IPS-20b (cell line): Measurements from ENCODE around the gene ACSL1.

ENCODE experiments used
- H3K27ac ChIP-seq: one replicate; pipeline ENCODE4 v1.5.1; 2013; ENCODE audit warnings: low read length
- H3K27me3 ChIP-seq: 2 replicates; pipeline ENCODE4 v1.6.1; 2013; ENCODE audit warnings: mild to moderate bottlenecking, low read length, inconsistent platforms; ENCODE audit not compliant: insufficient read depth
- H3K36me3 ChIP-seq: 2 replicates; pipeline ENCODE4 v1.6.1; 2013; ENCODE audit warnings: low read depth, mild to moderate bottlenecking, inconsistent platforms, low read length, moderate library complexity; ENCODE audit not compliant: insufficient read depth
- H3K4me1 ChIP-seq: 2 replicates; pipeline ENCODE4 v1.6.1; 2013; ENCODE audit warnings: mild to moderate bottlenecking, control low read depth, inconsistent platforms, low read length, moderate library complexity; ENCODE audit not compliant: insufficient read depth
- H3K4me3 ChIP-seq: 2 replicates; pipeline ENCODE4 v1.5.1; 2013; ENCODE audit warnings: mild to moderate bottlenecking, low read length, inconsistent platforms
- H3K9ac ChIP-seq: 2 replicates; pipeline ENCODE4 v1.6.1; 2013; ENCODE audit warnings: low read depth, mild to moderate bottlenecking, inconsistent platforms, low read length, moderate library complexity
- H3K9me3 ChIP-seq: 2 replicates; pipeline ENCODE4 v1.6.1; 2013; ENCODE audit warnings: mild to moderate bottlenecking, low read depth, low read length, inconsistent platforms; ENCODE audit not compliant: insufficient read depth

Gene ACSL1

GRCh38 chr4:184838249-184839074 lies 12.7 kb upstream of the ACSL1 start:
- no peaks in the 10 kb centered on the region for H3K4me1 ChIP-seq
- no peak overlapping the region for H3K9ac ChIP-seq
- no peak overlapping the region for H3K27ac ChIP-seq
- H3K9me3 ChIP-seq: no peaks in the 10 kb centered on the region
- no peaks in the 10 kb centered on the region; the same call in 1 of the 2 replicates for H3K27me3 ChIP-seq
- H3K36me3 ChIP-seq: no peaks in the 10 kb centered on the region
- no peak overlapping the region for H3K4me3 ChIP-seq

GRCh38 chr4:184836613-184837012 lies 10.8 kb upstream of the ACSL1 start:
- Histone ChIP-seq H3K36me3 (no peaks in the 10 kb centered on the region), H3K9me3 (no peaks in the 10 kb centered on the region), H3K4me1 (no peaks in the 10 kb centered on the region), H3K27me3 (no peaks in the 10 kb centered on the region; the same call in 1 of the 2 replicates), H3K9ac (no peak overlapping the region), H3K27ac (no peak overlapping the region), H3K4me3 (no peak overlapping the region)

- Histone ChIP-seq H3K4me3 (no peak overlapping the region), H3K9me3 (no peaks in the 10 kb centered on the region), H3K4me1 (no peaks in the 10 kb centered on the region), H3K36me3 (no peaks in the 10 kb centered on the region), H3K27me3 (peaks cover 5% of the 10 kb centered on the region), H3K27ac (no peak overlapping the region), H3K9ac (no peak overlapping the region)
Measured at GRCh38 chr4:184833046-184833838, 7.5 kb upstream of the ACSL1 start.

GRCh38 chr4:184831153-184831552 lies 5.4 kb upstream of the ACSL1 start:
- Histone ChIP-seq H3K9me3 (no peaks in the 10 kb centered on the region), H3K4me1 (no peaks in the 10 kb centered on the region), H3K27ac (no peak overlapping the region), H3K4me3 (no peak overlapping the region), H3K27me3 (peaks cover 26% of the 10 kb centered on the region), H3K36me3 (no peaks in the 10 kb centered on the region), H3K9ac (no peak overlapping the region)

- Histone ChIP-seq H3K27ac (no peak overlapping the region), H3K27me3 (peaks cover 64% of the 10 kb centered on the region), H3K4me1 (no peaks in the 10 kb centered on the region), H3K36me3 (no peaks in the 10 kb centered on the region), H3K4me3 (peak overlapping the region; percentile 71; the same call in 1 of the 2 replicates), H3K9ac (no peak overlapping the region), H3K9me3 (no peaks in the 10 kb centered on the region)
Measured at GRCh38 chr4:184826691-184827270, 1.0 kb upstream of the ACSL1 start.

- peaks cover 64% of the 10 kb centered on the region for H3K27me3 ChIP-seq
- no peak overlapping the region for H3K27ac ChIP-seq
- peak overlapping the region; percentile 62 for H3K4me3 ChIP-seq
- H3K9ac ChIP-seq: no peak overlapping the region
- no peaks in the 10 kb centered on the region for H3K36me3 ChIP-seq
- no peaks in the 10 kb centered on the region for H3K9me3 ChIP-seq
- no peaks in the 10 kb centered on the region for H3K4me1 ChIP-seq
Measured at GRCh38 chr4:184825141-184825895, 450 bp downstream of the ACSL1 start.

GRCh38 chr4:184824776-184825084 lies 1.0 kb downstream of the ACSL1 start:
- no peaks in the 10 kb centered on the region for H3K36me3 ChIP-seq
- no peaks in the 10 kb centered on the region for H3K4me1 ChIP-seq
- H3K27me3 ChIP-seq: peaks cover 64% of the 10 kb centered on the region
- no peak overlapping the region for H3K9ac ChIP-seq
- H3K9me3 ChIP-seq: no peaks in the 10 kb centered on the region
- H3K27ac ChIP-seq: no peak overlapping the region
- H3K4me3 ChIP-seq: peak overlapping the region; percentile 62; the same call in 1 of the 2 replicates

- no peaks in the 10 kb centered on the region for H3K36me3 ChIP-seq
- no peak overlapping the region for H3K27ac ChIP-seq
- no peaks in the 10 kb centered on the region for H3K9me3 ChIP-seq
- H3K4me1 ChIP-seq: no peaks in the 10 kb centered on the region
- no peak overlapping the region for H3K4me3 ChIP-seq
- H3K27me3 ChIP-seq: peaks cover 64% of the 10 kb centered on the region
- no peak overlapping the region for H3K9ac ChIP-seq
Measured at GRCh38 chr4:184824081-184824775, 1.5 kb downstream of the ACSL1 start.

GRCh38 chr4:184823014-184823413 lies 2.8 kb downstream of the ACSL1 start:
- Histone ChIP-seq H3K27ac (no peak overlapping the region), H3K9me3 (no peaks in the 10 kb centered on the region), H3K9ac (no peak overlapping the region), H3K4me1 (no peaks in the 10 kb centered on the region), H3K27me3 (peaks cover 56% of the 10 kb centered on the region), H3K4me3 (no peak overlapping the region), H3K36me3 (no peaks in the 10 kb centered on the region)

- Histone ChIP-seq H3K27ac (no peak overlapping the region), H3K4me3 (no peak overlapping the region), H3K9ac (no peak overlapping the region), H3K4me1 (no peaks in the 10 kb centered on the region), H3K27me3 (peaks cover 50% of the 10 kb centered on the region), H3K9me3 (no peaks in the 10 kb centered on the region), H3K36me3 (no peaks in the 10 kb centered on the region)
Measured at GRCh38 chr4:184822356-184822755, 3.4 kb downstream of the ACSL1 start.

GRCh38 chr4:184821242-184821641 lies 4.5 kb downstream of the ACSL1 start:
- Histone ChIP-seq H3K9me3 (no peaks in the 10 kb centered on the region), H3K9ac (no peak overlapping the region), H3K4me3 (no peak overlapping the region), H3K36me3 (no peaks in the 10 kb centered on the region), H3K4me1 (no peaks in the 10 kb centered on the region), H3K27ac (no peak overlapping the region), H3K27me3 (peaks cover 39% of the 10 kb centered on the region)
